ENCODE data around the gene OR2G6. TPM values are rescaled to one million over a fixed set of nuclear protein-coding genes. Genes with fewer than 3 reads are reported as not detected.
"Not testable (repeated sequence)": the region's sequence is repeated elsewhere in the genome, so short reads cannot be mapped to it uniquely, and the experiment has no call there.

Gene OR2G6
- total RNA-seq, 2 experiments from 2014 or later, result not detected

DNA sequence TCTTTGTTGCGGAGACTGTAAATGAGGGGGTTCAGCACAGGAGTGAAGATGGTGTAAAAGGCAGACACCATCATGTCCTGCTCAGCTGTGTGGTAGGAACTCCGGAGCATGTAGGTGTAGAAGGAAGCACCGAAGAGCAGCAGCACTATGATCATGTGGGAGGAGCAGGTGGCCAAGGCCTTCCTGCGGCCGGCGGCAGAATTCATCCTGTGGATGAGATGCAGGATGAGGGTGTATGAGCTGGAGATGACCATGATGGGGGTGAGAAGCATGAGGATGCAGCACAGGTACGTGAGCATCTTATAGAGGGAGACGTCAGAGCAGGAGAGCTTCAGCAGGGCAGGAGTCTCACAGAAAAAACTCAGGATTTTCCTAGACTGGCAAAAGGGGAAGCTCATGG lies 66.0 kb downstream of the OR2G6 start:
- CTCF ChIA-PET, POLR2A ChIA-PET: not testable (repeated sequence)

DNA sequence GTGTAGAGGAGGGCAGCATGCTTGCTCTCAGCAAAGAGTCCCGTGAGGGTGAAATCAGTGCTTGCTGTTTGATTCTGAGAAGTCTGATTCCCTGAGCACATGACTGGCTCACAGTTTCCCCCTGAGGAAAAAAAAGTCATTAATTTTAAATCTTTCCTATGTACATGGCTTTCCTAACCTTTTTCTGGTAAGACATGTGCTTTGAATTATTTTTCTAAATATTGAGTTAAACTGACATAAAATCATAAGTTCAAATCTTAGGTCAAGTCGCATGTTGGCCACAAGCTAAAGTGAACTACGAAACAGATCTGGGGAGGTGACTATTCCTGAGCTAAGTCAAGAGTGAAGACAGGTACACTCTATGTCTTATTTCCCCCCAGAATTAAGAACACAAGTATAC lies 66.8 kb downstream of the OR2G6 start, which contains the start of gene OR2T34:
Gene OR2T34, minus strand, starts transcription at position 101 of the 400 bp plus-strand sequence. Its CDS starts 0 bp downstream, at position 101.
- POLR2A ChIA-PET, CTCF ChIA-PET: not testable (repeated sequence)

- CTCF ChIA-PET, result no interaction called here
These were observed 68.5 kb downstream of the OR2G6 start for GRCh38 chr1:248576260-248576980.

More at GRCh38 chr1:248576260-248576980, 68.5 kb downstream of the OR2G6 start:
- POLR2A ChIA-PET, result interaction anchor here (0.7 kb wide), 1 partner anchor 377 kb away, joined by 3 read pairs; no protein-coding TSS in a partner anchor

Other genes with a start within 250 kb of the OR2G6 start
- not detected for gene OR2T33, start 230.1 kb upstream of the OR2G6 start, total RNA-seq
- not detected for gene OR2T12, start 204.6 kb upstream of the OR2G6 start, total RNA-seq
- gene OR2M7, start 183.5 kb upstream of the OR2G6 start, total RNA-seq, result not detected
- not detected for gene OR14C36, start 159.3 kb upstream of the OR2G6 start, total RNA-seq
- gene OR2T4, start 146.4 kb upstream of the OR2G6 start, total RNA-seq, result not detected
- not detected for gene OR2T6, start 132.3 kb upstream of the OR2G6 start, total RNA-seq
- gene OR2T1, start 105.0 kb upstream of the OR2G6 start, total RNA-seq, result not detected
- gene OR2T2, start 62.4 kb upstream of the OR2G6 start, total RNA-seq, result not detected
- not detected for gene OR2T3, start 34.7 kb upstream of the OR2G6 start, total RNA-seq
- gene OR2T5, start 19.5 kb upstream of the OR2G6 start, total RNA-seq, result not detected
- gene OR2T29, start 54.7 kb downstream of the OR2G6 start, total RNA-seq, result not detected
- gene OR2T34, start 66.7 kb downstream of the OR2G6 start, total RNA-seq, result not detected
- not detected for gene OR2T10, start 89.6 kb downstream of the OR2G6 start, total RNA-seq
- not detected for gene OR2T11, start 127.0 kb downstream of the OR2G6 start, total RNA-seq
- gene OR2T35, start 137.2 kb downstream of the OR2G6 start, total RNA-seq, result not detected
- not detected for gene OR2T27, start 147.5 kb downstream of the OR2G6 start, total RNA-seq
- not detected for gene OR14I1, start 194.7 kb downstream of the OR2G6 start, total RNA-seq
- gene LYPD8, start 247.7 kb downstream of the OR2G6 start, total RNA-seq, result not detected